MG63 (cell line): ENCODE results near the gene TGIF1. TPM values are rescaled to one million over a fixed set of nuclear protein-coding genes. Genes with fewer than 3 reads are reported as not detected.
"Not testable (repeated sequence)": the region's sequence is repeated elsewhere in the genome, so short reads cannot be mapped to it uniquely, and the experiment has no call there.

ENCODE experiments used
- DNase-seq: peaks from one replicate; pipeline ENCODE4 v3.0.0-alpha.2; 2020
- H3K27me3 ChIP-seq: fragments of 250-450 bp; sonication (Bioruptor Pico); 2 replicates; pipeline ENCODE4 v1.5.1; 2020; ENCODE audit warnings: mild to moderate bottlenecking, moderate library complexity
- H3K36me3 ChIP-seq: fragments of 250-450 bp; sonication (Bioruptor Pico); 2 replicates; pipeline ENCODE4 v1.5.1; 2020; ENCODE audit warnings: mild to moderate bottlenecking, moderate library complexity
- H3K4me3 ChIP-seq: fragments of 250-450 bp; sonication (Bioruptor Pico); 2 replicates; pipeline ENCODE4 v1.5.1; 2020; ENCODE audit warnings: mild to moderate bottlenecking, moderate library complexity
- H3K9me3 ChIP-seq: fragments of 250-450 bp; sonication (Bioruptor Pico); 2 replicates; pipeline ENCODE4 v1.5.1; 2020; ENCODE audit warnings: mild to moderate bottlenecking, moderate library complexity
- total RNA-seq: library from RNA; depleted of rRNA; stranded (reverse); fragments of >200 nt; shearing (Covaris generic); gene quantifications from 2 replicates; pipeline ENCODE4 v1.2.3, GENCODE V29; 2014; ENCODE audit warnings: low replicate concordance; rRNA removed

The TGIF1 gene
- 28.2 and 43.2 TPM in 2 replicates for total RNA-seq

DNA sequence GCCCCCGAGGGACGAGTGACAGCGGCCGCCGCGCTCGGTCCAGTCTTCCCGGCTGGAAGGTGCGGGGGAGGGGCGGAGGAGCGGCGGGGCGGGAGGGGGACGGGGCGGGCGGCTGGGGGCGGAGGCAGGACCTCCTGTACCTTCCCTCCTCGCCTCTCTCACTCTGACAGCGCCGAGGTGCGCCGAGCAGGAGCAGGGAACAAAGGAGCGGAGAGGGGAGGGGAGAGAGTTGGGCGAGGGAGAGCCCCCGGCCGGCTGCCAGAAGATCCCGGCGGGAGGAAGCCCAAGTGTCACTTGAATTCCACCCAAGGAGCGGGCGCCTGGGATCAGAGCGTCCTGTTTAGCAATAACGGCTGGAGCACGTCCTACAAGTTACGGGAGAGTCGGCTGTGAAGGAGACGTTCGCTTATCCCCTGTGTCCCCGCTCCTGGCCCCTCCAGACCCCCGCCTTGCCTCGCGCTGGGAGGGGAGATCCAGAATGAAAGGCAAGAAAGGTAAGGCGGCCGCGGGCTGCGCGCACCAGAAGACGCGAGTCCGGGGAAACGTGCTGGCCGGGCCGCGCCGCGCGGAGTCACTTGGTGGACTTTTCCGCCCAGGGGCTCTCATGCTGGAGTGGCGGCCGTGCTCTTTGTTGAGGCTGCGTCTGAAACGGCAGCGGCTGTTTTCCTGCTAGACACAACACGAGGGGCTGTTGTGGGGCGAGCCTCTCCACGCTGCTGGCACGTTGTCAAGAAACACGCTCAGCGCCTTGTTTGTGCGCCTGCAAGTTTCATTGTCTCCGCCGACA lies at the start of gene TGIF1:
TGIF1 (plus strand) TSS at position 161 of the 787 bp plus-strand sequence; CDS start at position 479, 318 bp downstream.
- DNase-seq: peak; percentile 88
- H3K27me3 ChIP-seq: no peaks in the 10 kb centered on the region
- H3K4me3 ChIP-seq: peak within 1 kb of the TSS; percentile 71
- 0 out of 2 replicates have a peak, but pooled peaks cover 4% of the 10 kb centered on the region for H3K36me3 ChIP-seq
- H3K9me3 ChIP-seq: no peaks in the 10 kb centered on the region

DNA sequence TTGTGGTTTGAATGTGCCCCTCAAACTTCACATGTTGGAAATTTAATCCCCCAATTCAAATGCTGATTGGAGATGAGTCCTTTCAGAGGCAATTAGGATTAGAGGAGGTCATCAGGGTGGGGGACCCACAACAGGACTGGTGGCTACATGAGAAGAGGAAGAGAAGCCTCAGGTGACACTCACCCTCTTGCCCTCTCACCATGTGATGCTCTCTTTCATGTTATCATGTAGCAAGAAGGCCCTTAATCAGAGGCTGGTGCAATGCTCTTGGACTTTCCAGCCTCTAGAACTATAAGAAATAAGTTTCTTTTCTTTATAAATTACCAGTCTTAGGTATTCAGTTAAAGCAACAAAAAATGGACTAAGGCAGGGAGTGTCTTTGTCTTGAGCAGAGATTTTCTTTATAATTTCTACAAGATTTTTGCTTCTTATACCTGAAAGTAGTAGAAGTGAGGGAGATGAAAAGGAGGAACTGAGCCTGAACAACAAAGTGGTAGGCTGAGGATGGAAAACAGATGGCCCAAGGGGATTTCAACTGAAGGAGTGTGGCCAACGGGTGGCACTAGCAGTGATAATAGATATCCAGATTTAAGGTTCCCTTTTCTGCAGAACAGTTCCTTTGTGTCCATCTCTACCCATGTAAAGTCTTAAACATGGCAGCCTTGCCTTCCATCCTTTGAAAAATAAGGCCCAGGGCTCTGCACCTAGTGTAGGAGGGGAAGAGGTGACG lies 49.2 kb upstream of the TGIF1 start:
- no peak overlapping the region for H3K4me3 ChIP-seq
- no peaks in the 10 kb centered on the region for H3K27me3 ChIP-seq
- H3K36me3 ChIP-seq: no peaks in the 10 kb centered on the region
- no peak for DNase-seq
- peaks cover 2% of the 10 kb centered on the region; the same call in 1 of the 2 replicates for H3K9me3 ChIP-seq

DNA sequence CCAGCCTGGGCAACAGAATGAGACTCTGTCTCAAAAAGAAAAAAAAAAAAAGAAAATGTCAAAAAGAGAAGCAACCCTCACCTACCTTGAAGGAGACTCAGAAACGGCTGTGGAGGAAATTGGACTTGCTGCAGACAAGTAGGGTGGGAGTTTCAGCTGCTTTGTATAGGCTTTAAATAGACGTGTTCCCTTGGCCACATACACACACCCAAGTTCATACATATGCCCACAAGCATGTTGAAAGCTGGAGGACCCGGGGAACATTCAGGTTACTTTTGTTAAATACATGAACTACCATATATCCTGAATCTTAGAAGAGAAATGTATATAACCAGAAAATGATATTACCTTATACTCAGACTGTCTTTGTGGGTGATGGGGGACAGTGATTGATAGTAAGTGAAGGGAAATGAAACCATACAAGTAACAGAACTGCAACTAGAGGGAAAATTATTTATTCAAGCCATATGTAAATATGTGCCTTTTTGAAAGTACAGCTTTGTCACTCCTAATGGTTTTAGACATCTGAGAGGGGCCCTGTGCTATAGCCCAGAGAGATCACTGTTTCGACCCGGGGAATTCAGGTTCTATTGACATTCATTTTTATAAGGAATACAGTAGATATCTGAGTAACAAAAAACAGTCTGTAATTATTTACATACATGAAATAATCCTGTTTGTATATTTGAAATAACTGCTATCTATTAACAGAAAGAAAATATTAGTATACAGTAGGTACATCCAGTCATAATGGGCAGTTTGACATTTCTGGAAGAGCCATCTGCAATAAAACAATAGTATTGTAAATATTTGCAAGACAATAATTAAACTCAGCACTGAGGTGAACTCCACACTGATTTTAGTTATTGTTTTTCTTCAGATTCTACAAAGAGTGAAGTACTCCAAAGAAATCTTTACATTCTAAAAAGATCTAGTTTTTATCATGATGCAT lies 48.0 kb upstream of the TGIF1 start:
- H3K36me3 ChIP-seq: no peaks in the 10 kb centered on the region
- no peaks in the 10 kb centered on the region for H3K27me3 ChIP-seq
- DNase-seq: no peak
- no peak overlapping the region for H3K4me3 ChIP-seq
- H3K9me3 ChIP-seq: peaks cover 2% of the 10 kb centered on the region; the same call in 1 of the 2 replicates

DNA sequence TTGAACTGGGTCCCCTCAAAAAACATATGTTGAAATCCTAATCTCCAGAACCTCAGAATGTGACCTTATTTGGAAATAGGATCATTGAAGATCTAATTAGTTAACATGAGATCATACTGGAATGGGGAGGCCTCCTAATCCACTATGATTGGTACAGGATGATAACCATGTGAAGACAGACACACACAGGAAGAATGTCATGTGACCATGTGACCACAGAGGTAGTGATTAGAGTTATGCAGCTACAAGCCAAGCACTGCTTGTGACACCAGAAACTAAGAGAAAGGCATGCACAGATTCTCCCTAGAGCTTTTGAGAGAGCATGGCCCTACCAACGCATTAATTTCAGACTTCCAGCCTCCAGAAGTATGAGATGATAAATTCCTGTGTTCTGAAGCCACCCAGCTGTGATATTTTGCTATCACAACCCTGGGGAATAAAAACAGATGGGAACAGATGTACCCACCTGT lies 47.0 kb upstream of the TGIF1 start:
- peaks cover 2% of the 10 kb centered on the region; the same call in 1 of the 2 replicates for H3K9me3 ChIP-seq
- no peak for DNase-seq

DNA sequence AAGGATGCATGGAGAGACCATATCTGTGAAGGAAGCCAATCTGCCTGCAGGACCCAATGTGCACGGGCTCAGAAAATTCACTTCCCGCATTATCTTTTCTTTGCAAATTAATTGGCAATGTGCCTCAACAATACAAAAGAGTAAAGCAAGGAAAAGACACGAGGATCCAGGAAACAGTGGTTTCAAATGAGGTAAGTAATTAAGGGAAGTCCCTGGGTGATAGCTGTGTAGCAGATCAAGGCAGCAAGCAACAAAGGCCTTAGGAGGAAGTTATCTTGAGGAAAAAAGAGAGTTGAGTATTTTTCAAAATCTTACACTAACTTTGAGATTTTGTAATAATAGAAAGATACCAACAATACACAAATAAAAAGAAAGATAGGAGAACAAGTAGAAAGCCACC lies 44.3 kb upstream of the TGIF1 start:
- H3K36me3 ChIP-seq: no peaks in the 10 kb centered on the region
- no peak for DNase-seq
- H3K9me3 ChIP-seq: peaks cover 2% of the 10 kb centered on the region; the same call in 1 of the 2 replicates
- H3K4me3 ChIP-seq: no peak overlapping the region
- H3K27me3 ChIP-seq: no peaks in the 10 kb centered on the region

More for the DNA sequence above, 47.0 kb upstream of the TGIF1 start:
- H3K4me3 ChIP-seq: no peak overlapping the region
- H3K36me3 ChIP-seq: no peaks in the 10 kb centered on the region
- H3K27me3 ChIP-seq: no peaks in the 10 kb centered on the region

DNA sequence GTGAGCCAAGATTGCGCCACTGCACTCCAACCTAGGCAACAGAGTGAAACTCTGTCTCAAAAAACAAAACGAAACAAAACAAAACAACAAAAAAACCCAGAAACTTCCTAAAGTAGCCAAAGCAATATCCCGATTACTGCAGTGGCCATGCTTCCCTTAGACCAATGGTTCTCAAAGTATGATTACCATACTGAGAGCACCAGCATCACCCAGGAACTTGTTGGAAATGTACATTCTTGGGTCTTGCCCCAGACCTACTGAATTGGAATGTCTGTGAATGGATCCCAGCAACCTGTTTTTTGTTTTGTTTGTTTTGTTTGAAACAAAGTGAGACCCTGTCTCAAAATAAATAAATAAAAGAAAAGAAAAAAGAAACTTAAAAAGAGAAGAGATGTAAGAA lies 41.9 kb upstream of the TGIF1 start:
- Histone ChIP-seq H3K27me3 (no peaks in the 10 kb centered on the region), H3K36me3 (no peaks in the 10 kb centered on the region), H3K9me3 (no peaks in the 10 kb centered on the region), H3K4me3 (no peak overlapping the region)
- DNase-seq: no peak

DNA sequence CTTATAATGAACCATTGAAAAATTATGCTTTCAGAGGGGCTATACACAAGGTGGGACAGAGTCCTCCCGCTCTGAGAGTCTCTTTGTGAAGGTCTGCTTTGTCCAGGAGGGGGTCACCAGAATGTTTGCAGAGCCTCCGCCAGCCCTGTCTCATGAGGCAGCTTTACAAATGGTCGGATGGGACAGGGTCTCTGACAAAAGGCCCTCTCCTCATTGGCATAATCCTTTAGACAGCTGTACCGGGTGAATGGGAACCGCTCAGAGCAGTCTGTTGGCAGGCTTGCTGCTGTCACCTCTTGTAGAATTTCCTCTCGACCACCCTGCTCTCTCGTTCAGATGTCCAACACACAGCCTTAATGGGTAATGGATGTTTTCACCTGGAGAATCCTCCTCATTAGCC lies 40.2 kb upstream of the TGIF1 start:
- no peaks in the 10 kb centered on the region for H3K36me3 ChIP-seq
- no peak for DNase-seq
- no peak overlapping the region for H3K4me3 ChIP-seq
- no peaks in the 10 kb centered on the region for H3K9me3 ChIP-seq
- H3K27me3 ChIP-seq: no peaks in the 10 kb centered on the region

DNA sequence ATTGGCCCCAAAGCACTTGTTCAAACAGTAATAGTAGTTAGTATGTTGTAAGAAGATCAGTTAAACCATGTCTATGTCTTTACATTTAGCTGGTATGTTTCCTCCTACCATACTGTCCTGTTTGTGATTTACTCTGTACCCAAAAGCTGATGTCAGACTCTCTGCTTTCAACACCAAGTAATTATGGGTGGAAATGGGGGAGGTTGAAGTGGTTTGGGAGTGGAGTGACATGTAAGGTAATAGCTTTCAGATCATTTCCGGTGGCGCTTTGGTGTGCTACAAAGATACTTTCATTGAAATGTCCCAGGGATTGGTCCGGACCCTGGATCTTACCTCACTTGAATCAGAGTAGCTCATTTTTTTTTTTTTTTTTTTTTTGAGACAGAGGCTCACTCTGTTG lies 39.7 kb upstream of the TGIF1 start:
- DNase-seq: no peak
- Histone ChIP-seq H3K27me3 (no peaks in the 10 kb centered on the region), H3K9me3 (no peaks in the 10 kb centered on the region), H3K36me3 (no peaks in the 10 kb centered on the region), H3K4me3 (no peak overlapping the region)

DNA sequence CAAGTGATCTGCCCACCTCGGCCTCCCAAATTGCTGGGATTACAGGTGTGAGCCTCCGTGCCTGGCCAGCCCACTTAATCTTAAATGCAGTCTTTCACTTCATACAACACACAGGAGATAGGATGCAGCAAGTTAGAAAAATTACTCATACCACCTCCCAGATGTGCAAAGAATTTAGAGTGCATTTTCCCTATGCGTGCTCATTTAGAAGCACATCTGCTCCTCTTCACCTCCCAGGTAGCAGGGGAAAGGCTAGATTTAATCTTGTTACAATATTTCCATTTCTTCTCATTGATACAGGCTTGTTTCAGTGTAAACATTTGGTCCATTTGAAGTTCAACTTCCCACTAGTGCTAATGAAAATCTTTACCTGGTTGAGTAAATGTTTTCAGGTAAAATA lies 39.1 kb upstream of the TGIF1 start:
- not testable (repeated sequence) for H3K36me3 ChIP-seq, H3K9me3 ChIP-seq, DNase-seq, H3K27me3 ChIP-seq, H3K4me3 ChIP-seq

DNA sequence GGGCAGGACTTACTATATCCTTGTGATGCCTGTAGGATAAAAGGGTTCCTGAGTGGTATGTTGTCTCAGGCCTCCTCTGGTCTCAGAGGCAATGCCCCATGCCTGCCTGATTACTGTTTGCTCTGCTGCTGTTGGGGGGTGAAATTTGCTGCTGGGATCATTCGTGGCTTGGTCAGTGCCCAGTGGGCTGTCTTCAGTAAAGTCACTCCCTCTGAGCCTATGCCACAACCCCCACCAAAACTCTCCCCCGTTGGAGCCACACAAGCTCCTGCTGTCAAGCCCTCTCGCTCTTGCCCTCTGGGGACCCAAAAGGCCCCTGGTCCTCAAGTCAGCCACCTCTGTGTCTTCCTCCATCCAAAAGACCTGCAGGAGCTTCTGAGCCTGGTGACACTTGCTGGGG lies 38.6 kb upstream of the TGIF1 start:
- no peaks in the 10 kb centered on the region for H3K36me3 ChIP-seq
- no peak for DNase-seq
- H3K9me3 ChIP-seq: no peaks in the 10 kb centered on the region
- no peak overlapping the region for H3K4me3 ChIP-seq
- no peaks in the 10 kb centered on the region for H3K27me3 ChIP-seq

DNA sequence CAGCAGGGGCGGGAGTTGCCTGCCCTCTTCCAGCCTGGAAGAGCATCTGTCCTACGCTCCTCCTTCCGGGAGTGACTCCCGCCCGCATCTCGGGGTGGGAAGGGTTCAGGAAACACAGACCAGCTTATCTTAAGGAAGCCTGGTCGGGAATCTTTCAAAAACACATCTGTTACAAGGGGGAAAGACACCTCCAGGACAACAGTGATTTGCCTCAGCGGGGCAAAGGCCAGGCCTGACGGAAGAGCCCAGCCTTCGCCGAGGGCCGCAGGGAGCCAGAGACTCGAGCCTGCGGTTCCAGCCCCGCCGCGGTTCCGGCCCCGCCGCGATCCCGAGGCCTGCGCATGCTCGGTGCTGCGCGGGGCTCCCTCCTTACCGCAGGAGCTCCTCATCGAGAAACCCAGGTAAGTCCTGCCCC lies 38.1 kb upstream of the TGIF1 start:
- no peak for DNase-seq
- Histone ChIP-seq H3K4me3 (no peak overlapping the region), H3K36me3 (no peaks in the 10 kb centered on the region), H3K27me3 (no peaks in the 10 kb centered on the region), H3K9me3 (no peaks in the 10 kb centered on the region)

DNA sequence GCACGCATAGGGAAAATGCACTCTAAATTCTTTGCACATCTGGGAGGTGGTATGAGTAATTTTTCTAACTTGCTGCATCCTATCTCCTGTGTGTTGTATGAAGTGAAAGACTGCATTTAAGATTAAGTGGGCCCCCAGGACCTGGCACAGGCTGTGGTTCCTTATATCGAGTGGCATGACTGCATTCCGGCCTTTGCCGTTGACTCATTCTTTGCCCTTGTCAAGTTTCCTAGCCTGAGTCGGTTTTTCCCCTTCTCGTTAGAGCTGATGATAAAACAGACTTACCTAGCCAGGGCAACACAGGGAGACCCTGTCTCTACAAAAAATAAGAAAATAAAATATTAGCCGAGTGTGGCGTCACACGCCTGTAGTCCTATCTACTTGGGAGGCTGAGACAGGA lies 37.4 kb upstream of the TGIF1 start:
- H3K9me3 ChIP-seq, H3K27me3 ChIP-seq, H3K36me3 ChIP-seq, H3K4me3 ChIP-seq, DNase-seq: not testable (repeated sequence)

DNA sequence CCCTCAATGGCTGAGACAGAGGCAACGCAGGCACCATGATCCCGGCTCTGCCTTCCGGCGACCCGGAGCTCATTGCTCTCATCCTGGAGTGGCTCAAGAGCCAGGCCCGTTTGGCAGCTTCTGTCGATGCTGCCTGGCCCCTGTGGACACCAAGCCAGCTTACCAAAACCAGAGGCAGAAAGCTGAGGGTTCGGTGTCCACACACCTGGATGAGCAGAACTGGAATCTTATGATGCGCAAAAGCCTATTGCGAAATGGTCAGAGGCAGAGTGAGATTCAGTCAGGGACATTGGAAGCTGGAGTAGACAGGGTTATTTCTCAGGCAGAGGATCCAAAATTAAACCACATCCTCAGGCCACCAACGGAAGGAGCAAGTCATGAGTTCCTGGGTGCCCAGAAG lies 34.9 kb upstream of the TGIF1 start:
- H3K9me3 ChIP-seq: no peaks in the 10 kb centered on the region

DNA sequence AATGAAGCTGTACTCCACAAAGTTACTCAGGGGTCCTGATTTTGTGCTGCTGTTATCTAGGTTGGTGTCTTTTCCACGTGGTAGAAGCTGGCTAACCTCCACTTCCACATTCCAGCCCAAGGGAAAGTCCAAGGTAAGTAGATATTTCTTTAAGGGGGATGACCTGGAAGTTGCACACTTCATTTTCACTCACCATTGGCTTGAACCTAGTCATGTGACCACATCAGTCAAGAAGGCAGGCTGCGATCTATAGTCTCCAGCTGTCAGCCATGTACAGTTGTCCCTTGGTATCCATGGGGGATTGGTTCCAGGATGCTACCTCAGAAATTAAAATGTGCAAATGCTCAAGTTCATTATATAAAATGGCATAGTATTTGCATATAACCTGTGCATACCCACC lies 31.9 kb upstream of the TGIF1 start:
- H3K9me3 ChIP-seq: 0 out of 2 replicates have a peak, but pooled peaks cover 2% of the 10 kb centered on the region
- no peaks in the 10 kb centered on the region for H3K27me3 ChIP-seq
- no peak for DNase-seq
- no peak overlapping the region for H3K4me3 ChIP-seq
- H3K36me3 ChIP-seq: no peaks in the 10 kb centered on the region

More for the DNA sequence above, 34.9 kb upstream of the TGIF1 start:
- no peaks in the 10 kb centered on the region for H3K27me3 ChIP-seq
- H3K36me3 ChIP-seq: no peaks in the 10 kb centered on the region
- DNase-seq: no peak
- H3K4me3 ChIP-seq: no peak overlapping the region

DNA sequence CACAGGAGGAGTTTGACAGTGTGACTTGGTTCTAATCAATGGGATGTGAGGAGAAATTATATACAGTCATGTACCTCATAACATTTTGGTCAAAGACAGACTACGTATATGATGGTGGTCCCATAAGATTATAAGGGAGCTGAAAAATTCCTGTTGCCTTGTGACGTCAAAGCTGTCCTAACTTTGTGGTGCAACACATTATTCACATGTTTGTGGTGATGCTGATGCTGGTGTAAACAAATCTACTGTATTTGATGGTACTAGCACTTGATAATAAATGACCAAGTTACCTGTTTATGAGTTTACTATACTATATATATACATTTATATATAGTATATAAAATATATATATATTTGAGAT lies 29.1 kb upstream of the TGIF1 start:
- Histone ChIP-seq H3K4me3 (no peak overlapping the region), H3K36me3 (no peaks in the 10 kb centered on the region), H3K9me3 (0 out of 2 replicates have a peak, but pooled peaks cover 2% of the 10 kb centered on the region), H3K27me3 (no peaks in the 10 kb centered on the region)
- no peak for DNase-seq

DNA sequence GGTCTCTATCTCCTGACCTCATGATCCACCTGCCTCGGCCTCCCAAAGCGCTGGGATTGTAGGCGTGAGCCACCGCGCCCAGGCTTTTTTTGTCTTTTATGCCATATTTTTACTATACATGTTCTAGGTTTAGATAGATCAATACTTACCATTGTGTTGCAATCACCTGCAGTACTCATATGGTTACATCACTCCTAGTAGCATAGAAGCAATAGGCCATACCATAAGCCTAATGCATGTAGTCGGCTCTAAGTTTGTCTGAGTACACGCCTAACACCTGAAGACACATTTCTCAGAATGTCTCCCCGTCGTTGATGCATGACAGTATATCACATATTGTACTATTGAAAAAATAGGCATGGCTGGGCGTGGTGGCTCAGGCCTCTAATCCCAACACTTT lies 27.1 kb upstream of the TGIF1 start:
- no peaks in the 10 kb centered on the region for H3K36me3 ChIP-seq
- H3K4me3 ChIP-seq: no peak overlapping the region

More for the DNA sequence above, 27.1 kb upstream of the TGIF1 start:
- H3K27me3 ChIP-seq: no peaks in the 10 kb centered on the region
- no peak for DNase-seq
- 0 out of 2 replicates have a peak, but pooled peaks cover 2% of the 10 kb centered on the region for H3K9me3 ChIP-seq
